ENCODE measurements around the gene TUT4. TPM values are rescaled to one million over a fixed set of nuclear protein-coding genes. Genes with fewer than 3 reads are reported as not detected.

TUT4 gene
- total RNA-seq, 1 experiment from 2014 or later = 15.5 TPM

DNA sequence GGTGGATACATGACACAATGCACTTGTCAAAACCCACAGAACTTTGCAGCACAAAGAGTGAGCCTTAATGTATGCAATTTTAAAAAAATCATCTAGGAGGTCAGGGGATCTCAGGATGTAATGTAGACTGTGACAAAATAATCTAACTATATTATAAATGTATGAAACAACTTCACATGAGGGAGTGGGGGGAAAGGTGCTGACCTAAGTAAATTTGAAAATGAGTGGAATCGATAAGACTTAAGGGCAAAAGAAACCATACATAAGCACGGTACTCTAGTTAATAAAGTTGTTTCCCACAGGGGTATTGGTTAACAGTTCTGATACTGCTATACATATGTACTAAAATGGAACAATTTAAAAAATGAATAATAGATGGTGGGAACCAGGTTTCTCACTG lies 83.8 kb downstream of the TUT4 start:
- DNase-seq (ENCODE audit: low read depth) = no peak

DNA sequence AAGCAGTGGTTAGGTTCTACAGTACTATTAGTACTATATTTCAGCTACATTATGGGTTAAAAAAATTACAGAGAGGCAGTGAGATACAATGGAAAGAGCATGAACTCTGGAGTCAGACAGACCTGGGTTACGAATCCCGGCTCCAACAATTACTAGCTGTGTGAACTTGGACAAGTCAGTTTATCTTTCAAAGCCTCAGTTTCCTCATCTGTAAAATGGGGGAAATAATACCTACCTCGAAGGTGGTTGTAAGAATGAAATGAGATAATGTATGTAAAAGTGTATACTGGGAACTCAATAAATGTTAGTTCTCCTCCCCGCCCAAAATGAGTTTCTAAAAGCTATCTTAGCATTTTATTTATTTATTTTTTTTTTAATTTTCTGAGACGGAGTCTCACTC lies 89.0 kb downstream of the TUT4 start:
- no peak for DNase-seq (ENCODE audit: low read depth)

DNA sequence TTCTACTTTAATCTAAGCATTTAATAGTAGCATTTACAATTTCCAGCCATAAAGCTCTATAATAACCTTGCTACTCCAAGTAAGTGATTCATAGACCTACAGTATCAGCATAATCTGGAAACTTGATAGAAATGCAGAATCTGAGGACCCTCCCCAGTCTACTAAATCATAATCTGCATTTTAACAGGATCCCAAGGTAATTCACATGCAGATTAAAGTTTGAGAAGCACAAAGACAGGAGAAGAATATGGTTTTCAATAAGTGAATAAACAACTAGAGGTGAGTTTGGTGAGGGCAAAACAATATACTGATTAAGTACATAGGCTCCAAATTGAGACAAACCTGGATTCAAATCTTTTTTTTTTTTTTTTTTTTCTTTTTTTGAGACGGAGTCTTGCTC lies 91.1 kb downstream of the TUT4 start:
- DNase-seq (ENCODE audit: low read depth) = no peak

- no peak for DNase-seq (ENCODE audit: low read depth)
Measured at GRCh38 chr1:52460694-52461093, 92.2 kb downstream of the TUT4 start.

- no peak for DNase-seq (ENCODE audit: low read depth)
Measured at GRCh38 chr1:52455686-52456085, 97.2 kb downstream of the TUT4 start.

DNA sequence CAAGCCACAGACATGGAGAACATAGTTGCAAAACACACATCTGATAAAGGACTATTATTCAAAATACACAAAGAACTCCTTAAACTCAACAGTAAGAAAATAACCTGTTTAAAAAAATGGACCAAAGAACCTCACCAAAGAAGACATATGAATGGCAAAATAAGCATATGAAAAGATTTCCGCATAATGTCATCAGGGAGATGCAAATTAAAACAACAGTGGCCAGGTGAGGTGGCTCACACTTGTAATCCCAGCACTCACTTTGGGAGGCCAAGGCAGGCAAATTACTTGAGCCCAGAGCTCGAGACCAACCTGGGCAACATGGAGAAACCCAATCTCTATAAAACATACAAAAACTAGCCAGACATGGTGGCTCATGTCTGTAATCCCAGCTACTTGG lies 98.1 kb downstream of the TUT4 start:
- no peak for DNase-seq (ENCODE audit: low read depth)

DNA sequence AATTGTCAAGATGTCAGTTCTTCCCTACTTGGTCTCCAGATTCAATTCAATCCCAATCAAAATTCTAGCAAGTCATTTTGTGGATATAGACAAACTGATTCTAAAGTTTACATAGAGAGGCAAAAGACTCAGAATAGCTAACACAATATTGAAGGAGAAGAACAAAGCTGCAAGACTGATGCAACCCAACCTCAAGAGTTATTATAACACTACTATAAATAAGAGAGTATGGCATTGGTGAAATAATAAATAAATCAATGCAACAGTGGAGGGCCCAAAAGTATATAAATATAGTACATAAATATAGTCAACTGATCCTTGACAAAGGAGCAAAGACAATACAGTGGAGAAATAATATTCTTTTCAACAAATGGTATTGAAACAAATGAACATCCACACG lies 98.8 kb downstream of the TUT4 start:
- no peak for DNase-seq (ENCODE audit: low read depth)

DNA sequence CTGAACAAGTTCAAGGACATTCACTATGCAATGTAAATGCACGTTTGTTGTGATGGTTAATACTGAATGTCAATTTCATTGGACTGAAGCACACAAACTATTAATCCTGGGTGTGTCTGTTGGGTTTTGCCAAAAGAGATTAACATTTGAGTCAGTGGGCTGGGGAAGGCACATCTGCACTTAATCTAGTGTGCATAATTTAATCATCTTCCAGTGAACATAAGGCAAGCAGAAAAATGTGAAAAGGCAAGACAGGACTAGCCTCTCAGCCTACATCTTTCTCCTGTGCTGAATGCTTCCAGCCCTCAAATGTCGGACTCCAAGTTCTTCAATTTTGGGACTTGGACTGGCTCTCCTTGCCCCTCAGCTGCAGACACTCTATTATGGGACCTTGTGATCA lies 108.4 kb downstream of the TUT4 start:
- no peak for DNase-seq (ENCODE audit: low read depth)

DNA sequence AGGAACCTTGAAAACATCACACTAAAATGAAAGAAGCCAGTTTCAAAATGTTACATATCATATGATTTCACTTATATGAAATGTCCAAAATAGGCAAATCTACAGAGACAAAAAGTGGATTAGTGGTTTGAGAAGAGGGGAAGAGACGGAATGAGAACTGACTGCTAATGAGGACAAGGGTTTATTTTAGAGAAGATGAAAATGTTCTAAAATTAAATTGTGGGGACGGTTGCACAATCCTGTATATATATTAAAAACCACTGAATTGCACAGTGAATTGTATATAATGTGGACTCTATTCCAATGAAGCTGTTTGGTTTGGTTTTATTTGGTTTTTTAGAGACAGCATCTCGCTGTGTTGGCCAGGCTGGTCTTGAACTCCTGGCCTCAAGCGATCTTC lies 112.9 kb downstream of the TUT4 start:
- no peak for DNase-seq (ENCODE audit: low read depth)

DNA sequence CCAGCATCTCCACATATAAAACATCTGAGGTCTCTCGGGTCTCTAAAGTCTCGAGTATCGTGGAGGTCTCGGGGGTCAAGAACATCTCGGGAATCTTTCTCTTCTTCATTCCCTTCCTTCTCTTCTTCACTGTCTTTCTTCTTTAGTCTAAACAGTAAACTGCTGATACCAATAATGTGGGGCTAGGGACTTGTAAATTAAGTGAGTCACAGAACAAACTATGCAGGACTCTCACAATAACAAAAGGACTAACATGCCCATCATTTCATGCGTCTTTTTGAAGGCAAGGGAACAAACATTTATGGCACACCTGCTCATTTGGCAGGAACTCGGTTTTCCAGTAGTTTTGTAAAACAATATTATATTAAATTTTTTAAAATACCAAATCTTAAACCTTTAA lies 116.1 kb downstream of the TUT4 start:
- DNase-seq (ENCODE audit: low read depth) = no peak

- DNase-seq (ENCODE audit: low read depth) = no peak
Measured at GRCh38 chr1:52435650-52436049, 117.2 kb downstream of the TUT4 start.

- no peak for DNase-seq (ENCODE audit: low read depth)
Measured at GRCh38 chr1:52435211-52435610, 117.7 kb downstream of the TUT4 start.

DNA sequence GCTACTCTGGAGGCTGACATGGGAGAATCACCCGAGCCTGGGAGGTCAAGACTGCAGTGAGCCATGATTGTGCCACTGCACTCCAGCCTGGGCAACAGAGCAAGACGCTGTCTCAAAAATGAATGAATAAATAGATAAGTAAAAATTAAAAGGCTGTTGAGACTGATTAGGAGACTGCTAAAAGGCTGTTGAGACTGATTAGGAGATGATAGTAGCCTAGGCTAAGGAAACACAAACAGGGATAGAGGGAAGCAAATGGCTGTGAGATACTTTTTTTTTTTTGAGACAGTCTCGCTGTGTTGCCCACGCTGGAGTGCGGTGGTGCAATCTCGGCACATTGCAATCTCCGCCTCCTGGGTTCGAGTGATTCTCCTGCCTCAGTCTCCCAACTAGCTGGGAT lies 120.1 kb downstream of the TUT4 start:
- DNase-seq (ENCODE audit: low read depth) = no peak

GRCh38 chr1:52427152-52427551 lies 125.7 kb downstream of the TUT4 start:
- DNase-seq (ENCODE audit: low read depth) = no peak

GRCh38 chr1:52426371-52426770 lies 126.5 kb downstream of the TUT4 start:
- no peak for DNase-seq (ENCODE audit: low read depth)

DNA sequence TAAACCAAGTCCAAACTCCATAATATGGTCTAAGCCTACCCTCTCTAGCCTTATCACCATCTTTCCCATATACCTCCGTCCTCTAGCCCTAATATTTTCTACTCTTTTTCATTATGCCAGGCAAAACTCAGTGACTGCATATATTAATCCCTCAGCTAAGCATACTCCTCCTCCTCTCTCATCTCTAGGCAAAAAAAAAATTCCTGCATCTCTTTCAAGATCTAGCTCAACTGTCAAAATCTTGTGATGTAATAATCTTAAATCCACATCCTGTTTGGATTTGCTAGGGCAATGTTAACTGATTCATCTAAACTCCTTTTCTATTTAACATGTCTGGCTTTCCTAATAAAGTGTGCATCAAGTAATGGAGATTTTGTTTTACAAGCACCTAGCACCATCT lies 128.1 kb downstream of the TUT4 start:
- DNase-seq (ENCODE audit: low read depth) = no peak

DNA sequence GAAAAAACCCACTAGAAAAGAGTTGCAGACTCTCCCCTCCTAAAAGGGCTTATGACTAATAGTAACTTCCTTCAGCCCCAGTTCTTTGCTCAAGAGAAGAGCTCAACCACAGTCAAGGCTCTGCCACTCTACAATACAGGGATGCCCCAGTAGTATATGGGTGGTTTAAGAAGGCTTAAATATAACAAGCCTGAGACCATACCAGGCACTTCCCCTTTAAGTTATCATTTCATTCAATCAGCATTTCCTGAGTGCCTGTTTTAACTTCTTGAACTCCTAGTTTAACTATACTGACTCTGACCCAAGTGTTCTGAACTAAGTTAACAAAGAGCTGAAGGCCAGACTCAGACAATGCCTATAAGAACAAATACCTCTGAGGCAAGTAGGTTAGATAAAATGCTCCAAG lies 128.7 kb downstream of the TUT4 start:
- DNase-seq (ENCODE audit: low read depth) = no peak

DNA sequence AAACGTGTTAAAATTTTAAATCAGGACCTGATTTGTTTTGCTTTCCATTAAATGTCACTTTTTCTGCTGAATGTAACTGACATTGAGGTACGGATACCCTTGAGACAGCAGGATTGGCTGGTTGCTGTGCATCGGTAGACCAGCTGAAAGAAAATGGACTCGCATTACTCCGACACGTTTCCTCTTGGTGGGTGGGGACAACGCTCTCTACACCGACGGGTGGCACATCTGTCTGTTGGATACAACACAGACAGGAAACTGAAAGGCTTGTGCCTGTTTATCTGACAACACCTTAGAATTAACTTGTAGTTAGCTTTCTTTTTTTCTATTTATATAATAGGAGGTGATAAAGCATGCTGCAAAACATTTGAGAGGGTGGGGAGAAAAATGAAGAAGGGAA lies 129.1 kb downstream of the TUT4 start:
- no peak for DNase-seq (ENCODE audit: low read depth)

- DNase-seq (ENCODE audit: low read depth) = no peak
Measured at GRCh38 chr1:52423055-52423454, 129.8 kb downstream of the TUT4 start.

DNA sequence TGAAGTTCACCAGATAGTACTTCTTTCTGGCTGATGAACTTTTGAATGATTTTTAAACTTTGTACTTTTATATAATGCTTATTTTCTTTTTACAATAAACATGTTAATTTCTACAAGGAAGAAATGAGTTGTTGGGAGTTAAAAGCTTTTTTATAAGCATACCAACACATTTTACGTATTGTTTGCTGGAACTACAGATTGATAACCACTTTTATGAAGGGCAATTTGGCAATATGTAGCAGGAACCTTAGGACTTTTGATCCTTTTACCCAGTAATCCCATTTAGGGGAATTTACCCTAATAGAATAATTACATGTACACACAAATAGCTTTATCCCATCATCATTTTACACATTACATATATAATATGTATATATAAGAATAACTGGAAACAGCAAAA lies 132.2 kb downstream of the TUT4 start:
- DNase-seq (ENCODE audit: low read depth) = no peak

GRCh38 chr1:52416811-52417210 lies 136.1 kb downstream of the TUT4 start:
- no peak for DNase-seq (ENCODE audit: low read depth)

DNA sequence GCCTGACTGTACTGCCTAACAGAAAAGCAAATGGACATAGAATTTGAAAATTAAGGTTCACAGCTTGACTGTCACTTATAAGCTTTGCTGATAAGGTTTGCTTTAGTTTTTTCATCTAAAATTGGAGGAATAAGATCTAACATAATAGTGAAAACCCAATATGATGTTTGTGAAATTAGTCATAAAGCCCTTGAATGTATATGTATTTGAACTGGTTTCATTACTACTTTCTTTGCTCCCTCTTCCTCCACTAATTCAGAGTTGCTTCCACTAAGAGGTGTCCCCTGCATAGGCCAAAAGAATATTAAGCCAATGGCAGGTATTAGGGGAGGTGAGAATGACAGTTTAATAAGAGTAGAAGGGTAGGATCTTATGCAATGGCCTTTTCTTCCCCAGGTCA lies 137.9 kb downstream of the TUT4 start:
- no peak for DNase-seq (ENCODE audit: low read depth)

GRCh38 chr1:52413410-52413989 lies 139.4 kb downstream of the TUT4 start:
- no peak for DNase-seq (ENCODE audit: low read depth)

- DNase-seq (ENCODE audit: low read depth) = no peak
Measured at GRCh38 chr1:52404975-52405338, 147.9 kb downstream of the TUT4 start.
